ENCODE results near the gene SPATS2L. TPM values are rescaled to one million over a fixed set of nuclear protein-coding genes. Genes with fewer than 3 reads are reported as not detected.

Gene SPATS2L
- total and polyA plus RNA-seq, 2 donors (not counting 1 experiment from before 2014, with no cell fraction given), result 0.27 to 0.44 TPM

GRCh38 chr2:200443376-200443775 is 136.9 kb downstream of the SPATS2L start:
- H3K4me3 ChIP-seq (ENCODE audit: control extremely low read depth in 1 of 5, extremely low read depth in 1 of 5, insufficient read depth in 1 of 5, low read depth in 2 of 5, low read length in 4 of 5), result no peak overlapping the region
- no peaks in the 10 kb centered on the region for H3K27me3 ChIP-seq (replicated peaks in 1 of 4; ENCODE audit: control extremely low read depth in 1 of 4, control insufficient read depth in 3 of 4, insufficient read depth in 4 of 4, low read length in 3 of 4)
- no peaks in the 10 kb centered on the region for H3K9me3 ChIP-seq (ENCODE audit: control extremely low read depth in 1 of 3, control insufficient read depth in 2 of 3, insufficient read depth in 1 of 3, low read length in 2 of 3)
- no peak overlapping the region for H3K27ac ChIP-seq (ENCODE audit: low read length in 2 of 2)
- H3K36me3 ChIP-seq (replicated peaks in 1 of 2; ENCODE audit: control extremely low read depth in 1 of 2, control insufficient read depth in 1 of 2, extremely low read depth in 1 of 2, insufficient read depth in 2 of 2, low read length in 1 of 2), result no peaks in the 10 kb centered on the region
- TF ChIP-seq EZH2 (IDR thresholded peaks at IDR 0.05; ENCODE audit: borderline replicate concordance, insufficient read depth, low read depth, low read length, poor library complexity, severe bottlenecking) (no peak), CTCF (IDR thresholded peaks at IDR 0.05) (no peak)
- no peak overlapping the region for H3K27ac Mint-ChIP-seq
- peaks cover 27% of the 10 kb centered on the region for H3K27me3 Mint-ChIP-seq
- H3K4me1 Mint-ChIP-seq, result peaks cover 1% of the 10 kb centered on the region
- DNase-seq (no peak), ATAC-seq (ENCODE audit: low read depth) (no peak)
- no peaks in the 10 kb centered on the region for H4K20me1 ChIP-seq (ENCODE audit: control insufficient read depth, insufficient read depth, low read length, poor library complexity, severe bottlenecking)
- ChIA-PET CTCF (no interaction called here), POLR2A (no interaction called here)
- no peaks in the 10 kb centered on the region for H3K9me3 Mint-ChIP-seq (ENCODE audit: insufficient read depth)
- H2AFZ ChIP-seq (ENCODE audit: insufficient read depth, low read depth, low read length, poor library complexity, severe bottlenecking), result no peak overlapping the region
- H3K4me2 ChIP-seq (replicated peaks; ENCODE audit: low read depth, low read length, poor library complexity, severe bottlenecking), result no peak overlapping the region
- WGBS (ENCODE audit: insufficient coverage), result 84% methylated on average over 4 of the region's 5 CpGs
- no peaks in the 10 kb centered on the region for H3K79me2 ChIP-seq (ENCODE audit: control insufficient read depth, insufficient read depth, low read length)
- intact Hi-C loops (cut with micrococcal nuclease), result no loop called here
- no peaks in the 10 kb centered on the region for H3K4me1 ChIP-seq (ENCODE audit: control insufficient read depth in 2 of 2, insufficient read depth in 2 of 2, low read length in 2 of 2)
- no peak overlapping the region for H3K4me3 Mint-ChIP-seq
- no peak overlapping the region for H3K9ac ChIP-seq (ENCODE audit: low read length)

GRCh38 chr2:200443916-200444315 is 137.4 kb downstream of the SPATS2L start:
- WGBS (ENCODE audit: insufficient coverage), result no CpG with 5 or more reads among the region's 3 CpGs

More at GRCh38 chr2:200443916-200444315, 137.4 kb downstream of the SPATS2L start:
- H3K79me2 ChIP-seq (ENCODE audit: control insufficient read depth, insufficient read depth, low read length), result no peaks in the 10 kb centered on the region
- no peaks in the 10 kb centered on the region for H3K36me3 ChIP-seq (replicated peaks in 1 of 2; ENCODE audit: control extremely low read depth in 1 of 2, control insufficient read depth in 1 of 2, extremely low read depth in 1 of 2, insufficient read depth in 2 of 2, low read length in 1 of 2)
- no peak overlapping the region for H3K4me3 ChIP-seq (ENCODE audit: control extremely low read depth in 1 of 5, extremely low read depth in 1 of 5, insufficient read depth in 1 of 5, low read depth in 2 of 5, low read length in 4 of 5)
- peaks cover 22% of the 10 kb centered on the region for H3K27me3 Mint-ChIP-seq
- ChIA-PET CTCF (no interaction called here), POLR2A (no interaction called here)
- H3K4me3 Mint-ChIP-seq, result no peak overlapping the region
- no peaks in the 10 kb centered on the region for H3K9me3 Mint-ChIP-seq (ENCODE audit: insufficient read depth)
- H3K27ac Mint-ChIP-seq, result no peak overlapping the region
- no peak for DNase-seq
- H2AFZ ChIP-seq (ENCODE audit: insufficient read depth, low read depth, low read length, poor library complexity, severe bottlenecking), result no peak overlapping the region
- no peak for ATAC-seq (ENCODE audit: low read depth)
- H3K9ac ChIP-seq (ENCODE audit: low read length), result no peak overlapping the region
- no peaks in the 10 kb centered on the region for H3K9me3 ChIP-seq (ENCODE audit: control extremely low read depth in 1 of 3, control insufficient read depth in 2 of 3, insufficient read depth in 1 of 3, low read length in 2 of 3)
- intact Hi-C loops (cut with micrococcal nuclease), result no loop called here
- H3K4me1 Mint-ChIP-seq, result peaks cover 7% of the 10 kb centered on the region
- H4K20me1 ChIP-seq (ENCODE audit: control insufficient read depth, insufficient read depth, low read length, poor library complexity, severe bottlenecking), result no peaks in the 10 kb centered on the region
- no peak overlapping the region for H3K4me2 ChIP-seq (replicated peaks; ENCODE audit: low read depth, low read length, poor library complexity, severe bottlenecking)
- no peak overlapping the region for H3K27ac ChIP-seq (ENCODE audit: low read length in 2 of 2)
- H3K27me3 ChIP-seq (replicated peaks in 1 of 4; ENCODE audit: control extremely low read depth in 1 of 4, control insufficient read depth in 3 of 4, insufficient read depth in 4 of 4, low read length in 3 of 4), result no peaks in the 10 kb centered on the region
- peaks cover 4 to 5% of the 10 kb centered on the region in 2 donors for H3K4me1 ChIP-seq (ENCODE audit: control insufficient read depth in 2 of 2, insufficient read depth in 2 of 2, low read length in 2 of 2)
- TF ChIP-seq CTCF (IDR thresholded peaks at IDR 0.05), result no peak
- TF ChIP-seq EZH2 (IDR thresholded peaks at IDR 0.05; ENCODE audit: borderline replicate concordance, insufficient read depth, low read depth, low read length, poor library complexity, severe bottlenecking), result no peak
